RWPE1 (cell line): ENCODE data around the gene SRF.
A peak's percentile ranks its signal among the peaks of the same experiment; 100 is the strongest.

Experiments
- CTCF ChIA-PET: fragments of 350-600 bp; sonication (Branson Sonifier 250); formaldehyde crosslinking; extraction: SDS; loops from one replicate; lab custom pipeline; 2021; lab: Yijun Ruan, JAX
- POLR2A ChIA-PET: fragments of 400-600 bp; formaldehyde crosslinking; extraction: SDS; loops from one replicate; lab custom pipeline; 2020; ENCODE audit warnings: antibody characterized with exemption; ENCODE audit not compliant: low non-redundant PET; lab: Yijun Ruan, JAX
- DNase-seq: peaks from one replicate; pipeline ENCODE4 v3.0.0; 2012; ENCODE audit warnings: low spot score
- H3K27ac ChIP-seq: fragments of 450-650 bp; 2 replicates; pipeline ENCODE4 v1.5.1; 2017
- CTCF ChIP-seq: fragments of 450-650 bp; conservative IDR thresholded peaks from 2 replicates; pipeline ENCODE4 v1.5.1; 2017; ENCODE audit warnings: low read depth, mild to moderate bottlenecking

Gene SRF

GRCh38 chr6:43186019-43186418, 14.9 kb downstream of the SRF start:
- TF ChIP-seq CTCF: no peak
- ChIA-PET CTCF (no interaction called here), POLR2A (no interaction called here)
- DNase-seq: no peak
- peak overlapping the region; percentile 50 for H3K27ac ChIP-seq

- no peak for TF ChIP-seq CTCF
- ChIA-PET CTCF (interaction anchor here (0.6 kb wide), 1 partner anchor 319 kb away, joined by 6 read pairs; no protein-coding TSS in a partner anchor), POLR2A (no interaction called here)
- peak overlapping the region; percentile 50 for H3K27ac ChIP-seq
- DNase-seq: no peak
Observed at GRCh38 chr6:43186706-43187105, 15.6 kb downstream of the SRF start.

GRCh38 chr6:43187821-43188220, 16.8 kb downstream of the SRF start:
- DNase-seq: no peak
- TF ChIP-seq CTCF: no peak
- peak overlapping the region; percentile 11; the same call in 1 of the 2 replicates for H3K27ac ChIP-seq
- ChIA-PET CTCF (interaction anchor here (1.3 kb wide), 1 partner anchor 41 kb away, joined by 3 read pairs; the partner anchor contains the start of gene DNPH1), POLR2A (no interaction called here)

GRCh38 chr6:43188426-43188825, 17.4 kb downstream of the SRF start:
- DNase-seq: no peak
- ChIA-PET POLR2A (no interaction called here), CTCF (interaction anchor here (1.3 kb wide), 1 partner anchor 41 kb away, joined by 3 read pairs; the partner anchor contains the start of gene DNPH1)
- TF ChIP-seq CTCF: no peak
- 0 out of 2 replicates have a peak overlapping the region, but pooled peaks have one; percentile 11 for H3K27ac ChIP-seq

- DNase-seq: no peak
- H3K27ac ChIP-seq: no peak overlapping the region
- ChIA-PET CTCF (no interaction called here), POLR2A (interaction anchor here (0.6 kb wide), 1 partner anchor 734 kb away, joined by 3 read pairs; no protein-coding TSS in a partner anchor)
- TF ChIP-seq CTCF: no peak
Observed at GRCh38 chr6:43189776-43190304, 18.8 kb downstream of the SRF start.

GRCh38 chr6:43192911-43193310, 21.8 kb downstream of the SRF start:
- CTCF ChIA-PET: no interaction called here
- DNase-seq: no peak
- no peak overlapping the region for H3K27ac ChIP-seq
- TF ChIP-seq CTCF: no peak
- POLR2A ChIA-PET: no interaction called here
